Left lobe of liver (tissue), 2 donors: ENCODE measurements around the gene N4BP2L1. TPM values are rescaled to one million over a fixed set of nuclear protein-coding genes. Genes with fewer than 3 reads are reported as not detected.

Source experiments
- ATAC-seq: fragments of 200-7000 bp; cut with Tn5 transposase; one replicate; pipeline ENCODE4 v1.9.1; 2020; ENCODE audit warnings: mild to moderate bottlenecking, moderate library complexity
- DNase-seq: peaks from one replicate; pipeline ENCODE4 v3.0.0-alpha.2; 2020; ENCODE audit warnings: low spot score
- total RNA-seq: library from RNA; stranded (reverse); gene quantifications from one replicate; pipeline ENCODE4 v1.2.1, GENCODE V29; 2021
- donor health status: DM: no; HTN: no; CAD: no; lungs with moderate emphysema.
- donor health status: DM: no; HTN: yes; CAD: no.

N4BP2L1 gene
- total RNA-seq, 1 donor from 2014 or later = 45.9 TPM

GRCh38 chr13:32432856-32433255 is 4.9 kb upstream of the N4BP2L1 start:
- ATAC-seq (no peak), DNase-seq (no peak)

- ATAC-seq = no peak
- no peak for DNase-seq
Observed at GRCh38 chr13:32431361-32431760, 3.4 kb upstream of the N4BP2L1 start.

GRCh38 chr13:32430018-32430747 is 2.3 kb upstream of the N4BP2L1 start:
- no peak for ATAC-seq
- no peak for DNase-seq

- ATAC-seq (no peak), DNase-seq (no peak)
Observed at GRCh38 chr13:32429433-32429909, 1.5 kb upstream of the N4BP2L1 start.

GRCh38 chr13:32428581-32429432 is 877 bp upstream of the N4BP2L1 start:
- no peak for DNase-seq
- peak; percentile 30 for ATAC-seq

- ATAC-seq (peak; percentile 59), DNase-seq (peak; percentile 88)
Observed at GRCh38 chr13:32426990-32427851, 709 bp downstream of the N4BP2L1 start.

GRCh38 chr13:32426191-32426989 is 1.5 kb downstream of the N4BP2L1 start:
- DNase-seq = peak; percentile 48
- ATAC-seq = peak; percentile 14

- no peak for ATAC-seq
- DNase-seq = peak; percentile 52
Observed at GRCh38 chr13:32425158-32425557, 2.8 kb downstream of the N4BP2L1 start.

GRCh38 chr13:32423592-32423991 is 4.3 kb downstream of the N4BP2L1 start:
- DNase-seq (no peak), ATAC-seq (no peak)

- DNase-seq (no peak), ATAC-seq (no peak)
Observed at GRCh38 chr13:32419862-32420261, 8.1 kb downstream of the N4BP2L1 start.

GRCh38 chr13:32417995-32418394 is 9.9 kb downstream of the N4BP2L1 start:
- ATAC-seq (no peak), DNase-seq (no peak)

- peak; percentile 56 for DNase-seq
- ATAC-seq = peak; percentile 64
Observed at GRCh38 chr13:32415019-32415418, 12.9 kb downstream of the N4BP2L1 start.

- DNase-seq (peak; percentile 65), ATAC-seq (peak; percentile 77)
Observed at GRCh38 chr13:32414580-32414979, 13.3 kb downstream of the N4BP2L1 start.

GRCh38 chr13:32413284-32413683 is 14.6 kb downstream of the N4BP2L1 start:
- DNase-seq (no peak), ATAC-seq (peak; percentile 48)

- peak; percentile 80 for ATAC-seq
- peak; percentile 81 for DNase-seq
Observed at GRCh38 chr13:32409561-32410421, 18.1 kb downstream of the N4BP2L1 start.

GRCh38 chr13:32409001-32409313 is 19.0 kb downstream of the N4BP2L1 start:
- no peak for DNase-seq
- no peak for ATAC-seq

- no peak for ATAC-seq
- no peak for DNase-seq
Observed at GRCh38 chr13:32408296-32409000, 19.5 kb downstream of the N4BP2L1 start.

- no peak for DNase-seq
Observed at GRCh38 chr13:32407854-32408253, 20.1 kb downstream of the N4BP2L1 start.

GRCh38 chr13:32403108-32403507 is 24.8 kb downstream of the N4BP2L1 start:
- ATAC-seq (no peak), DNase-seq (no peak)

More at GRCh38 chr13:32407854-32408253, 20.1 kb downstream of the N4BP2L1 start:
- ATAC-seq = no peak
